WERI-Rb-1 (cell line): ENCODE measurements around the gene TACR2.

ENCODE experiments used
- DNase-seq: peaks from one replicate; pipeline ENCODE4 v3.0.0-alpha.2; 2020
- H3K27ac ChIP-seq: fragments of 250-450 bp; sonication (Bioruptor Pico); 2 replicates; pipeline ENCODE4 v1.5.1; 2020; ENCODE audit warnings: mild to moderate bottlenecking, moderate library complexity
- H3K27me3 ChIP-seq: fragments of 250-450 bp; sonication (Bioruptor Pico); 2 replicates; pipeline ENCODE4 v1.5.1; 2021; ENCODE audit warnings: mild to moderate bottlenecking, low read depth, moderate library complexity; ENCODE audit not compliant: insufficient read depth, severe bottlenecking
- H3K36me3 ChIP-seq: fragments of 250-450 bp; sonication (Bioruptor Pico); 2 replicates; pipeline ENCODE4 v1.5.1; 2020; ENCODE audit warnings: mild to moderate bottlenecking, moderate library complexity
- H3K4me3 ChIP-seq: 2 replicates; pipeline ENCODE4 v1.5.1; 2011; ENCODE audit warnings: low read depth, mild to moderate bottlenecking, control low read depth, low read length
- H3K9me3 ChIP-seq: fragments of 250-450 bp; sonication (Bioruptor Pico); 2 replicates; pipeline ENCODE4 v1.5.1; 2021; ENCODE audit warnings: mild to moderate bottlenecking, moderate library complexity; ENCODE audit not compliant: severe bottlenecking
- CTCF ChIP-seq: IDR thresholded peaks from 2 replicates; pipeline ENCODE4 v1.5.1; 2011; ENCODE audit warnings: low read depth, mild to moderate bottlenecking, control low read depth, inconsistent platforms, low read length

The TACR2 gene

DNA sequence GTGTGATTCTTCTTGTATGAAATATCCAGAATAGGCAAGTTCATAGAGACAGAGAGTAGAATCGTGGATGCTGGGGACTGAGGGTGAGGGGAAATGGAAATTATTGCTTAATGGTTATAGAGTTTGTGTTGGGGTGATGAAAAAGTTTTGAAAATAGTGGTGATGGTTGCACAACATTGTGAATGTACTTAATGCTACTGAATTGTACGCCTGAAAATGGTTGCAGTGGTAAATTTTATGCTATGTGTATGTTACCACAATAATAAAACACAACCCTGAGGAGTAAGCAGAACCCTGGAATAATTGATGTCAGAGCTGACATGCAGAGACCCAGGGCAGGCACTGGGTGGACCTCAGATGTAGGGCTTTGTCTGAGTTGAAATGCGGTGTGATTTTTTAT lies 57.6 kb downstream of the TACR2 start:
- no peak for DNase-seq
- H3K27me3 ChIP-seq: no peaks in the 10 kb centered on the region
- H3K36me3 ChIP-seq: peaks cover 8% of the 10 kb centered on the region
- no peak overlapping the region for H3K4me3 ChIP-seq
- H3K9me3 ChIP-seq: no peaks in the 10 kb centered on the region
- H3K27ac ChIP-seq: no peak overlapping the region
- TF ChIP-seq CTCF: no peak

DNA sequence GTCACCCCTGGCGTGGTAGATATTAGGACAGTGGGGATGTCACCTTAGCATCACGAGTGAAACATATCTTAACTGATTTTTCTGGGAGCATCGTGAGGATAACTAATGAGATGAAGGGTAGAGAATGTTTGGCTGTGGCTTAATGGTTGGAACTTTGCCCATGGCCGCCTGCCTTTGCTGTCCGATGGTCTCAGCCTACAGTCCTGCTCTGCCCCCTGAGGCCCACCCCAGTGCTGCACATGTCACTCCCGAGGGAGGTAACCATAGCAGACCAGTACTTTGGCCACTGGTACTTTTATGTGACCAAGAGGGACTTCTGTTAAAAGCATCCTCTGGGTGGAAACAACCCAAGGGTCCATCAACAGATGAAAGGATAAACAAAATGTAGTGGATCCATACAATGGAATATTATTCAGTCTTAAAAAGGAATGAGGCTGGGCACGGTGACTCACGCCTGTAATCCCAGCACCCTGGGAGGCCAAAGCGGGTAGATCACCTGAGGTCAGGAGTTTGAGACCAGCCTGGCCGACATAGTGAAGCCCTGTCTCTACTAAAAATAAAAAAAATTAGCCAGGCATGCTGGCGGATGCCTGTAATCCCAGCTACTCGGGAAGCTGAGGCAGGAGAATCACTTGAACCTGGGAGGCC lies 58.4 kb downstream of the TACR2 start:
- Histone ChIP-seq H3K36me3 (peaks cover 8% of the 10 kb centered on the region), H3K9me3 (no peaks in the 10 kb centered on the region), H3K4me3 (no peak overlapping the region), H3K27ac (no peak overlapping the region), H3K27me3 (no peaks in the 10 kb centered on the region)
- DNase-seq: no peak
- 0 out of 2 replicates have a peak, but pooled peaks have one; percentile 13 for TF ChIP-seq CTCF

- Histone ChIP-seq H3K4me3 (no peak overlapping the region), H3K27me3 (no peaks in the 10 kb centered on the region), H3K9me3 (no peaks in the 10 kb centered on the region), H3K36me3 (peaks cover 12% of the 10 kb centered on the region), H3K27ac (no peak overlapping the region)
- no peak for TF ChIP-seq CTCF
- DNase-seq: no peak
These were observed 60.5 kb downstream of the TACR2 start for GRCh38 chr10:69356187-69356586.

DNA sequence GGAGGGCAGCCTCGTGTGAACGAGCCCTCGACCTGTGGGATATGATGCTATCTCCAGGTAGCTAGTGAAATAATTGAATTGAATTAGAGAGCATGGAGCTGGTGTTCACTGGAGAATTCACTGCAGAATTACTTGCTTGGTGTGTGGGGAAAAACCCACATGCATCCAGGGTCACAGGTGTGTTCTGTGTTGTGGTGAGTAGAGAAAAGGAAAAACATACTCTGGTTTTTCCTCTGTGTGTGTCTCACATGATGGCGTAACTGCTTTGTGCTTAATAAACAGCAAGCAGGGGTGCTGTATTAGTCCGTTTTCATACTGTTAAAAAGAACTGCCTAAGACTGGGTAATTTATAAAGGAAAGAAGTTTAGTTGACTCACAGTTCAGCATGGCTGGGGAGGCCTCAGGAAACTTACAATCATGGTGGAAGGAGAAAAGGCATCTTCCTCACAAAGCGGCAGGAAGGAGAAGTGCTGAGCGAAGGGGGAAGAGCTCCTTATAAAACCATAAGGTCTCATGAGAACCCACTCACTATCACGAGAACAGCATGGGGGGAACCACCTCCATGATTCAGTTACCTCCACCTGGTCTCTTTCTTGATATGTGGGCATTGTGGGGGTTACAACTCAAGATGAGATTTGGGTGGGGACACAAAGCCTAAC lies 62.6 kb downstream of the TACR2 start:
- H3K36me3 ChIP-seq: peaks cover 10% of the 10 kb centered on the region
- no peaks in the 10 kb centered on the region for H3K9me3 ChIP-seq
- DNase-seq: no peak
- no peak overlapping the region for H3K4me3 ChIP-seq
- H3K27ac ChIP-seq: no peak overlapping the region
- no peak for TF ChIP-seq CTCF
- no peaks in the 10 kb centered on the region for H3K27me3 ChIP-seq
